GM19452 (cell line): ENCODE measurements around the gene DNASE1.

ENCODE experiments used
- ATAC-seq: cut with Tn5 transposase; IDR thresholded peaks from one replicate; pipeline ENCODE4 v1.9.1; 2021; ENCODE audit not compliant: unreplicated experiment

Gene DNASE1

GRCh38 chr16:3661922-3662321, 7.4 kb downstream of the DNASE1 start:
- ATAC-seq, result no peak

- no peak for ATAC-seq
These were observed 8.1 kb downstream of the DNASE1 start for GRCh38 chr16:3662601-3663000.

GRCh38 chr16:3664187-3664896, 9.9 kb downstream of the DNASE1 start:
- ATAC-seq, result no peak

- no peak for ATAC-seq
These were observed 11.0 kb downstream of the DNASE1 start for GRCh38 chr16:3665508-3665907.

DNA sequence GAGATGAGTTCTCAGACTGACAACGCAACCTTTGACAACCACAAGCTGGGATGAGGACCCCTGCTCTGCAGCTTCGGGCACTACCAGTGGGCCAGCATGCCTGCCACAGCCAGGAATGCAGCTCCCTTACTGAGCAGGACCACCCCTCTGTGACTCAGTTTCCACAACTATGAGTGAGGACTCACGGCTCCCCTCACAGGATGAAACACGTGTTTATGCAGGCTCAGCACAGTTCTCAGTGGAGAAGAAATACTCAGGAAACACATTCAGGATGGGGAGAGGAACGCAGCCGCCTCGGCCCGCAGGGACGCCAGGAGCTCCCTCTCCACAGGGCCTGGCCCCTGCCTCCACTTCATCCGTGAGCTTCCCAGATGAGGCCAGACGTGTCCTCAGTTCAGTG, 14.1 kb downstream of the DNASE1 start:
- ATAC-seq, result no peak

DNA sequence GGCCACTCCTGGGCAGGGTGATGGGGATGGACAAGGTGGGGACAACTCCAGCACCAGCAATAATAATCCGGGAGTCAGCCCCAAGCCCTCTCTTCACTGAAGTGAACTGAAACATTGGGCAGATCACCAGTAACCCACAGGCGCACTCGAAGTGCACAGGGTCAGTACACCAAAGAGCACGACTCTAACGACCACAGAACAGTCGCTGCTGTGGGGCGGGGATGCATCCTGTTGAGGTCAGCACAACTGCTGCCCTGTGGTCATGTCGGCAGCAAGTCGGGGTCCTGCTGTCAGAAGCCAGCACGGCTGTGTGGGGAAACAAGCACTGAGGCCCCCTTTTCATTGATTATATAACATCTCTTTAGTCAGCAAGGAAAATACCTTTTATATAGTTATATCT, 14.6 kb downstream of the DNASE1 start:
- no peak for ATAC-seq

GRCh38 chr16:3670711-3671110, 16.2 kb downstream of the DNASE1 start:
- ATAC-seq, result no peak

- ATAC-seq, result no peak
These were observed 16.9 kb downstream of the DNASE1 start for GRCh38 chr16:3671424-3671823.

GRCh38 chr16:3672571-3673041, 18.1 kb downstream of the DNASE1 start:
- no peak for ATAC-seq

DNA sequence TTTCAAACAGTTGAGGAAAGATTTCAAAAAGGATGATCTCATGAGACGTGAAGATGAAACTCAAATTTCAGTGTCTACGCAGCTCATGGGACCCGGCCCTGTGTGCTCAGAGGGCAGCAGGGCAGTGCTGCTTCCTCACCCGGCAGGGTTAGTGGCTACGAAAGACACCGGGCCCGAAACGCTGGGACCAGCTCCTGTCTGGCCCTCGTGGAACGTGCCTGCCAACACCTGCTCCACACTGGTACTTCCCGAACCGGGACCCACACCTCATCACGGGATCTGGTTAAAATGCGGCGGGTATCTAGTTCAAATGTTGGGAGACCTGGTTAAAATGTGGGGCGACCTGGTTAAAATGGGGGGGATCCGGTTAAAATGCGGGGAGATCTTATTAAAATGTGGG, 18.7 kb downstream of the DNASE1 start:
- no peak for ATAC-seq

- no peak for ATAC-seq
These were observed 19.3 kb downstream of the DNASE1 start for GRCh38 chr16:3673676-3674377.

GRCh38 chr16:3674513-3675295, 20.2 kb downstream of the DNASE1 start:
- no peak for ATAC-seq

- no peak for ATAC-seq
These were observed 21.2 kb downstream of the DNASE1 start for GRCh38 chr16:3675601-3676130.

- ATAC-seq, result no peak
These were observed 23.5 kb downstream of the DNASE1 start for GRCh38 chr16:3677994-3678393.

DNA sequence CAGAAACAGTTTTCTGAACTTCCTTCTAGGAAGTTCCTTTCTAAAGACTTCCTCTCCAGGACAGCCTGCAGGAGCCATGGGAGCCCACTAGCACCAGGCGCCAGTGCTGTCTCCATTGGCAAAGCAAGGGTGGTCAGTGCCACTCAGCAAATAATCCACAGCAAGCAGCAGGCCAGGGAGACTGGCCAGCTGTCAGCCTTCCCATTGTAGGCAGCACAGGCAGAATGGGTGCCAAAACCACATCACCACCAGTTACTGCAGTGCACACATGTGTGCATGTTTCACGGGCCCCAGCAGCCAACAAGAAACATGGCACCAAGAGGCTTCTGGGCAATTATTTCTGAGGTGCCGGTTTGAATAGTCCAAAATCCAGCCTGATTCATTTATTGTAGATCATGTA, 26.7 kb downstream of the DNASE1 start:
- ATAC-seq, result no peak

DNA sequence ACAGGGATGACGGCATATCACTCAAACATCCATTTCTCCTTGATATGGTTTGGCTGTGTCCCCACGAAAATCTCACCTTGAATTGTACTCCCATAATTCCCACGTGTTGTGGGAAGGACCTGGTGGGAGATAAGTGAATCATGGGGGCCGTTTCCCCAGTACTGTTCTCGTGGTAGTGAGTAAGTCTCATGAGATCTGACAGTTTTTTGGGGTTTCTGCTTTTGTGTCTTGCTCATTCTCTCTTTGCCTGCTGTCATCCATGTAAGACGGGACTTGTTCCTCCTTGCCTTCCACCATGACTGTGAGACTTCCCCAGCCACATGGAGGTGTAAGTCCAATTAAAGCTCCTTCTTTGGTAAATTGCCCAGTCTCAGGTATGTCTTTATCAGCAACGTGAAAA, 32.5 kb downstream of the DNASE1 start:
- ATAC-seq, result no peak

GRCh38 chr16:3687792-3688191, 33.3 kb downstream of the DNASE1 start:
- ATAC-seq, result no peak

DNA sequence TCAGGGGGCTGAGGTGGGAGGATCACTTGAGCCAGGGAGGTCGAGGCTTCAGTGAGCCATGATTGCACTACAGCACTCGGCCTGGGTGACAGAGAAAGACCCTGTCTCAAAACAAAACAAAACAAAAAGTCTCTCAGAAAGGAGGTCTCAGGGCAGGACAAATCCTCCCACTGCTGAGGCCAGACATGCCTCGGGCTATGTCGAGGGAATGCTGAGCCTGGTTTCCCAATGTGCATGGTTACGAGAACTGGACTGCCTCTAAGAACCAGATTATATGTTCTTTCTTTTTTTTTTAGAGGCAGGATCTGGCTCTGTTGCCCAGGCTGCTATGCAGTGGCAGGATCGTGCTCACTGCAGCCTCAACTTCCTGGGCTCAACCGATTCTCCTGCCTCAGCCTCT, 35.2 kb downstream of the DNASE1 start:
- ATAC-seq, result no peak

- peak; percentile 66 for ATAC-seq
These were observed 36.0 kb downstream of the DNASE1 start for GRCh38 chr16:3690470-3690928.

DNA sequence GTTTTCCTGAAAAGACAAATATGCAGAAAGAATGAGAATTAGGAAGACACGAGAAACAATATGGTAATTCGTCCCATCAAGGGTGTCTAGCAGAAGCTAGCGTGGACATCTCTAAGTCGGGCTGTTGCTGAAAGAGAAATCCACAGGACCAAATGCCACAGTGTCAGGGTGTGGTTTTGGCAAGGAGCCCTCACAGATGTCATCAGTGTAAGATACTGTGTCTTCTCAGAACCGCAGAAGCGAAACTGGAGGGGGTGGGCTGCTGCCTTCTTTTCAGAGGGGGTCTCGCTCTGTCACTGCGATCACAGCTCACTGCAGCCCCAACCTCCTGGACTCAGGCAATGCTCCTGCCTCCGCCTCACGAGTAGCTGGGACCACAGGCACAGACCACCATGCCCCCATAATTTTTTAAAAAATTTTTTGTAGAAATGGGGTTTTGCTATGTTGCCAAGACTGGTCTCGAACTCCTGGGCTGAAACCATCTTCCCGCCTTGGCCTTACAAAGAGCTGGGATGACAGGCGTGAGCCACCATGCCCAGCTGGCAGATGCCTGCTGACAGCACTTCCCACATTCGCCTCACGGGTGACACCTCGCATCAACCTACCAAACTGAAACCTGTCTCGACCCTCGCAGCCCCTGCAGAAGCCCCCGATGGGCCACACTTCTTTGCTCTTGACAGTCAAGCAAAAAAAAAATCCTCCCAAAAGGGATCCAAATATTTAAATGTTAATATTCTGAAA, 36.7 kb downstream of the DNASE1 start:
- no peak for ATAC-seq

DNA sequence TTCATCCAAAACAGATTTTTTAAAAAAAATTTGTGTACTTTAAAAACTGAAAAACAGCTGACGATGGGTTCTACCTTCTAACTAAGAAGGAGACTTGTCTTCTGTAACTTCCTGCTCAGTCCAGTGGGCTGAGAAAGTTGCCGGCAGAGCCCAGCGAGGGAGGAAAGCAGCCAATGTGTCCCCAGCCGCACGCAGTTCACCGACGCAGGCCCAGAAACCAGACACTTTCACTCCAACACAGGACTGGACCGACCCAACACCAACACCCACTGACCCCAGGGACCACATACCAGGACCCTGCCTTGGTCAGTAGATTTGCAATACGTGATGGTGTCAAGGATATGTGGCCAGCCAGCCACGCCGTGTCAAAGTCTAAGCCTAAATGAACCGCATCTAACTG, 37.3 kb downstream of the DNASE1 start:
- ATAC-seq, result no peak
